HepG2 (cell line): ENCODE measurements around the gene SLC16A11. TPM values are rescaled to one million over a fixed set of nuclear protein-coding genes. Genes with fewer than 3 reads are reported as not detected.

Source experiments
- ARID5B ChIP-seq: IDR thresholded peaks from 2 replicates; pipeline ENCODE4 v1.4.0; 2020; ENCODE audit warnings: mild to moderate bottlenecking, missing genetic modification reagents
- ARNTL ChIP-seq: sonication (generic); formaldehyde crosslinking; IDR thresholded peaks from 2 replicates; pipeline ENCODE4 v1.4.0; 2020; ENCODE audit warnings: mild to moderate bottlenecking, missing genetic modification reagents
- CENPBD1 ChIP-seq: sonication (generic); formaldehyde crosslinking; IDR thresholded peaks from 2 replicates; pipeline ENCODE4 v1.8.0; 2022; ENCODE audit warnings: missing genetic modification reagents, low read depth, mild to moderate bottlenecking, borderline replicate concordance
- MIXL1 ChIP-seq: IDR thresholded peaks from 2 replicates; pipeline ENCODE4 v1.6.1; 2016
- SMAD3 ChIP-seq: sonication (generic); formaldehyde crosslinking; IDR thresholded peaks from 2 replicates; pipeline ENCODE4 v1.4.0; 2020; ENCODE audit warnings: missing genetic modification reagents
- SNAPC5 ChIP-seq: sonication (generic); formaldehyde crosslinking; IDR thresholded peaks from 2 replicates; pipeline ENCODE4 v1.8.1; 2023; ENCODE audit warnings: mild to moderate bottlenecking, missing genetic modification reagents, borderline replicate concordance
- SOX13 ChIP-seq, 3 experiments: fragments of 450-650 bp in 1 of 3; sonication (generic) in 1 of 3; formaldehyde crosslinking in 1 of 3; IDR thresholded peaks in 2 of 3; conservative IDR thresholded peaks in 1 of 3; 2 replicates each; pipeline versions ENCODE4 v1.5.0 to v1.6.1; 2016 to 2020; ENCODE audit warnings: antibody characterized with exemption in 1 of 3, mild to moderate bottlenecking in 1 of 3, missing compliant biosample characterization in 1 of 3, missing genetic modification reagents in 1 of 3, moderate library complexity in 1 of 3
- TAF15 ChIP-seq: fragments of 200-400 bp; formaldehyde crosslinking; IDR thresholded peaks from one replicate; pipeline ENCODE4 v1.6.1; 2018; ENCODE audit warnings: mild to moderate bottlenecking, low read depth, low read length; ENCODE audit not compliant: poor library complexity, severe bottlenecking
- ZNF207 ChIP-seq: fragments of 450-650 bp; IDR thresholded peaks from 2 replicates; pipeline ENCODE4 v1.6.1; 2016; ENCODE audit warnings: antibody characterized with exemption, borderline replicate concordance
- ZNF407 ChIP-seq: sonication (generic); formaldehyde crosslinking; IDR thresholded peaks from one replicate; pipeline ENCODE4 v1.5.1; 2020; ENCODE audit warnings: mild to moderate bottlenecking, missing genetic modification reagents; ENCODE audit errors: not compliant biosample characterization
- ZNF704 ChIP-seq: sonication (generic); formaldehyde crosslinking; IDR thresholded peaks from 2 replicates; pipeline ENCODE4 v1.8.1; 2023; ENCODE audit warnings: mild to moderate bottlenecking, inconsistent platforms, moderate library complexity, missing genetic modification reagents, borderline replicate concordance
- ZNF761 ChIP-seq: sonication (generic); formaldehyde crosslinking; conservative IDR thresholded peaks from 2 replicates; pipeline ENCODE4 v1.4.0; 2020; ENCODE audit warnings: mild to moderate bottlenecking, missing genetic modification reagents
- ZNF878 ChIP-seq: sonication (generic); formaldehyde crosslinking; IDR thresholded peaks from 2 replicates; pipeline ENCODE4 v1.8.1; 2023; ENCODE audit warnings: mild to moderate bottlenecking, missing genetic modification reagents, moderate library complexity
- polyA plus RNA-seq, 8 experiments: library from polyadenylated mRNA; depleted of rRNA in 3 of 8; stranded (reverse) in 7 of 8; unstranded in 1 of 8; fragments of >200 nt; fragmentation: Illumina TruSeq in 4 of 8; extraction: Trizol in 4 of 8; gene quantifications; 2 replicates each; pipeline versions ENCODE4 v1.2.1 to v1.2.3, GENCODE V29; 2011 to 2016; ENCODE audit warnings: low read depth in 4 of 8, missing spikeins in 1 of 8, mixed read lengths in 1 of 8; ENCODE audit not compliant: insufficient read depth in 1 of 8
- total RNA-seq, 5 experiments: library from RNA; depleted of rRNA; stranded (reverse); fragments of >200 nt; fragmentation: Illumina TruSeq; extraction: Trizol; gene quantifications; 2 replicates each; pipeline ENCODE4 v1.2.3, GENCODE V29; 2016; ENCODE audit warnings: low read depth in 1 of 5

The SLC16A11 gene
- total and polyA plus RNA-seq, 2 of the 13 experiments (the other 11 are each of a cell fraction or from before 2014, with no cell fraction given): not detected

- TF ChIP-seq TAF15 (no peak), ZNF207 (no peak), ARID5B (CRISPR knock-in tag) (no peak), CENPBD1 (no peak), ZNF704 (CRISPR knock-in tag) (no peak), ZNF407 (CRISPR knock-in tag) (no peak), SNAPC5 (CRISPR knock-in tag) (no peak), SMAD3 (no peak), SOX13 (IDR thresholded peaks at IDR 0.05) (no peak), SOX13 (CRISPR knock-in tag; conservative IDR thresholded peaks at IDR 0.05 in 1 of 2, IDR thresholded peaks at IDR 0.05 in 1 of 2) (no peak), ZNF761 (CRISPR knock-in tag) (no peak), ZNF878 (CRISPR knock-in tag) (no peak), ARNTL (CRISPR knock-in tag) (no peak), MIXL1 (peak; percentile 63; the same call in 1 of the 2 replicates)
Measured at GRCh38 chr17:7004398-7005253, 39.3 kb downstream of the SLC16A11 start (continued).
